HCT116 (cell line): Measurements from ENCODE around the gene UBE2E2. TPM values are rescaled to one million over a fixed set of nuclear protein-coding genes. Genes with fewer than 3 reads are reported as not detected.

Experiments used
- ATAC-seq: fragments of 200-7000 bp; cut with Tn5 transposase; 2 replicates; pipeline ENCODE4 v1.9.1; 2020; ENCODE audit warnings: mild to moderate bottlenecking, moderate library complexity
- BruUV-seq: library from RNA; stranded (reverse); fragments of 400-500 nt; replicated peaks from 2 replicates; lab custom pipeline; 2021; lab: Mats Ljungman, UMichigan
- CTCF ChIA-PET: fragments of 300-600 bp; sonication (Branson Sonifier 250); formaldehyde crosslinking; loops from one replicate; lab custom pipeline; 2021; ENCODE audit warnings: antibody characterized with exemption; lab: Charles Lee
- POLR2A ChIA-PET: fragments of 300-600, 350-600 bp; sonication (Branson Sonifier 250); formaldehyde crosslinking; loops from one replicate; lab custom pipeline; 2021; ENCODE audit warnings: antibody characterized with exemption; lab: Charles Lee
- RAD21 ChIA-PET, 2 experiments: fragments of 300-600 bp; sonication (Branson Sonifier 250); formaldehyde crosslinking; loops; one replicate each; lab custom pipeline; 2023; ENCODE audit warnings: low total read pairs in 2 of 2; ENCODE audit not compliant: uncharacterized antibody in 2 of 2, unreplicated experiment in 2 of 2, low non-redundant PET in 1 of 2; lab: Charles Lee
- DNase-seq: peaks from one replicate; pipeline ENCODE4 v3.0.0-alpha.2; 2010; ENCODE audit warnings: low read depth, low spot score
- H2AFZ ChIP-seq: fragments of 200-600 bp; shearing (Covaris generic), sonication (generic); 2 replicates; pipeline ENCODE4 v1.6.1; 2017; ENCODE audit warnings: low read depth, mixed run types, mixed read lengths, antibody characterized with exemption, low read length; ENCODE audit not compliant: poor library complexity, severe bottlenecking
- H3K27ac ChIP-seq: 2 replicates; pipeline ENCODE4 v1.5.1; 2012; ENCODE audit warnings: low read depth, low read length
- H3K27me3 ChIP-seq: fragments of 200-600 bp; sonication (generic); 2 replicates; pipeline ENCODE4 v1.6.1; 2016; ENCODE audit warnings: mixed run types, low read length, mixed read lengths; ENCODE audit not compliant: insufficient read depth
- H3K36me3 ChIP-seq, 2 experiments: fragments of 200-500 bp in 1 of 2; fragments of 200-600 bp in 1 of 2; sonication (Bioruptor generic) in 1 of 2; sonication (generic) in 1 of 2; 2 replicates each; pipeline versions ENCODE4 v1.5.1 to v1.6.1; 2014 to 2016; ENCODE audit warnings: low read length in 2 of 2, inconsistent platforms in 1 of 2, mixed read lengths in 1 of 2, mixed run types in 1 of 2; ENCODE audit not compliant: insufficient read depth in 2 of 2, control insufficient read depth in 1 of 2
- H3K4me1 ChIP-seq, 2 experiments: fragments of 200-600 bp in 1 of 2; sonication (generic) in 1 of 2; 2 replicates each; pipeline versions ENCODE4 v1.5.1 to v1.6.1; 2012 to 2017; ENCODE audit warnings: low read length in 2 of 2, inconsistent platforms in 1 of 2, mild to moderate bottlenecking in 1 of 2, mixed read lengths in 1 of 2, mixed run types in 1 of 2, moderate library complexity in 1 of 2; ENCODE audit not compliant: insufficient read depth in 2 of 2, control insufficient read depth in 1 of 2
- H3K4me2 ChIP-seq: fragments of 200-600 bp; sonication (generic); 2 replicates; pipeline ENCODE4 v1.6.1; 2017; ENCODE audit warnings: mixed run types, low read length, mixed read lengths
- H3K4me3 ChIP-seq, 2 experiments: fragments of 200-600 bp in 1 of 2; sonication (generic) in 1 of 2; replicated peaks in 1 of 2; 2 replicates each; pipeline ENCODE4 v1.5.1; 2011 to 2016; ENCODE audit warnings: low read length in 2 of 2, control low read depth in 1 of 2, low read depth in 1 of 2, mild to moderate bottlenecking in 1 of 2, mixed read lengths in 1 of 2, mixed run types in 1 of 2
- H3K79me2 ChIP-seq: fragments of 200-600 bp; sonication (generic); 2 replicates; pipeline ENCODE4 v1.6.1; 2017; ENCODE audit warnings: mild to moderate bottlenecking, mixed run types, low read length, moderate library complexity, mixed read lengths; ENCODE audit not compliant: insufficient read depth
- H3K9ac ChIP-seq: fragments of 200-600 bp; sonication (generic); 2 replicates; pipeline ENCODE4 v1.6.1; 2016; ENCODE audit warnings: low read length, mixed read lengths
- H3K9me2 ChIP-seq: fragments of 200-600 bp; sonication (generic), shearing (Covaris generic); 2 replicates; pipeline ENCODE4 v1.6.1; 2017; ENCODE audit warnings: mixed run types, mild to moderate bottlenecking, moderate library complexity; ENCODE audit not compliant: insufficient read depth
- H3K9me3 ChIP-seq, 2 experiments: fragments of 200-500 bp in 1 of 2; fragments of 200-600 bp in 1 of 2; sonication (Bioruptor generic) in 1 of 2; sonication (generic) in 1 of 2; 2 replicates each; pipeline ENCODE4 v1.6.1; 2014 to 2017; ENCODE audit warnings: low read length in 2 of 2, mixed read lengths in 2 of 2, inconsistent platforms in 1 of 2, low read depth in 1 of 2, mild to moderate bottlenecking in 1 of 2, mixed run types in 1 of 2, moderate library complexity in 1 of 2; ENCODE audit not compliant: control insufficient read depth in 1 of 2, insufficient read depth in 1 of 2
- H4K20me1 ChIP-seq: fragments of 200-600 bp; sonication (generic), shearing (Covaris generic); 2 replicates; pipeline ENCODE4 v1.6.1; 2017; ENCODE audit warnings: mixed run types, mild to moderate bottlenecking, moderate library complexity; ENCODE audit not compliant: insufficient read depth
- CBX3 ChIP-seq: IDR thresholded peaks from 2 replicates; pipeline ENCODE4 v1.6.1; 2012; ENCODE audit warnings: low read depth
- CEBPB ChIP-seq: IDR thresholded peaks from 2 replicates; pipeline ENCODE4 v1.6.1; 2012; ENCODE audit warnings: low read depth
- EGR1 ChIP-seq: IDR thresholded peaks from 2 replicates; pipeline ENCODE4 v1.6.1; 2012; ENCODE audit warnings: low read depth
- ELF1 ChIP-seq: IDR thresholded peaks from 2 replicates; pipeline ENCODE4 v1.6.1; 2012; ENCODE audit warnings: low read depth, borderline replicate concordance
- EZH2 ChIP-seq: fragments of 200-600 bp; sonication (generic); IDR thresholded peaks from 2 replicates; pipeline ENCODE4 v1.6.1; 2017; ENCODE audit warnings: antibody characterized with exemption, mixed run types
- FOSL1 ChIP-seq: IDR thresholded peaks from 2 replicates; pipeline ENCODE4 v1.6.1; 2012; ENCODE audit warnings: low read depth
- POLR2AphosphoS5 ChIP-seq: IDR thresholded peaks from 2 replicates; pipeline ENCODE4 v1.6.1; 2011; ENCODE audit warnings: mild to moderate bottlenecking, low read depth, low read length, moderate library complexity
- RAD21 ChIP-seq: IDR thresholded peaks from 2 replicates; pipeline ENCODE4 v1.6.1; 2012; ENCODE audit warnings: low read depth, mild to moderate bottlenecking
- SIN3A ChIP-seq: IDR thresholded peaks from 2 replicates; pipeline ENCODE4 v1.6.1; 2012; ENCODE audit warnings: low read depth
- SP1 ChIP-seq: IDR thresholded peaks from 2 replicates; pipeline ENCODE4 v1.6.1; 2012; ENCODE audit warnings: low read depth
- SRF ChIP-seq: IDR thresholded peaks from 2 replicates; pipeline ENCODE4 v1.6.1; 2012; ENCODE audit warnings: low read depth
- TCF7L2 ChIP-seq: IDR thresholded peaks from 2 replicates; pipeline ENCODE4 v1.7.0; 2011; ENCODE audit warnings: borderline replicate concordance, inconsistent platforms; ENCODE audit not compliant: insufficient read depth, insufficient read length; ENCODE audit errors: extremely low read depth
- YY1 ChIP-seq: IDR thresholded peaks from 2 replicates; pipeline ENCODE4 v1.6.1; 2011; ENCODE audit warnings: low read length, low read depth, moderate library complexity, mild to moderate bottlenecking; ENCODE audit not compliant: insufficient replicate concordance; ENCODE audit errors: extremely low read depth
- ZFX ChIP-seq: fragments of 450-650 bp; IDR thresholded peaks from 2 replicates; pipeline ENCODE4 v1.6.1; 2017
- ZNF274 ChIP-seq: fragments of 200-500 bp; sonication (Bioruptor generic); IDR thresholded peaks from 2 replicates; pipeline ENCODE4 v1.6.1; 2014; ENCODE audit warnings: mild to moderate bottlenecking, low read depth, low read length, inconsistent platforms
- intact Hi-C: fragments of 100-400 bp; cut with micrococcal nuclease; formaldehyde crosslinking; loops from 2 replicates; pipeline ENCODE4 v1.10.0; 2022
- total RNA-seq: library from RNA; stranded (reverse); gene quantifications from one replicate; pipeline ENCODE4 v1.2.1, GENCODE V29; 2021; ENCODE audit not compliant: unreplicated experiment
- TF ChIP-seq, protein P1 (sequence below): IDR thresholded peaks from 2 replicates; pipeline ENCODE4 v1.6.1; 2012
- TF ChIP-seq, protein P2 (sequence below): IDR thresholded peaks from 2 replicates; pipeline ENCODE4 v1.6.1; 2011; ENCODE audit warnings: mild to moderate bottlenecking, low read length, moderate library complexity; ENCODE audit not compliant: insufficient replicate concordance; ENCODE audit errors: extremely low read depth
- TF ChIP-seq, protein P3 (sequence below), 3 experiments: fragments of 200-600 bp in 1 of 3; sonication (generic) in 1 of 3; IDR thresholded peaks in 2 of 3; conservative IDR thresholded peaks in 1 of 3; 2 replicates each; pipeline ENCODE4 v1.5.1; 2012 to 2017; ENCODE audit warnings: low read depth in 2 of 3, low read length in 2 of 3, antibody characterized with exemption in 1 of 3, borderline replicate concordance in 1 of 3, control low read depth in 1 of 3, mild to moderate bottlenecking in 1 of 3, mixed read lengths in 1 of 3, mixed run types in 1 of 3, moderate library complexity in 1 of 3; ENCODE audit not compliant: insufficient read depth in 1 of 3
- TF ChIP-seq, protein P4 (sequence below): IDR thresholded peaks from 2 replicates; pipeline ENCODE4 v1.6.1; 2012; ENCODE audit warnings: low read depth
- TF ChIP-seq, protein P5 (sequence below): IDR thresholded peaks from 2 replicates; pipeline ENCODE4 v1.6.1; 2012

The UBE2E2 gene
- total RNA-seq, 1 experiment from 2014 or later = 21.4 TPM

DNA sequence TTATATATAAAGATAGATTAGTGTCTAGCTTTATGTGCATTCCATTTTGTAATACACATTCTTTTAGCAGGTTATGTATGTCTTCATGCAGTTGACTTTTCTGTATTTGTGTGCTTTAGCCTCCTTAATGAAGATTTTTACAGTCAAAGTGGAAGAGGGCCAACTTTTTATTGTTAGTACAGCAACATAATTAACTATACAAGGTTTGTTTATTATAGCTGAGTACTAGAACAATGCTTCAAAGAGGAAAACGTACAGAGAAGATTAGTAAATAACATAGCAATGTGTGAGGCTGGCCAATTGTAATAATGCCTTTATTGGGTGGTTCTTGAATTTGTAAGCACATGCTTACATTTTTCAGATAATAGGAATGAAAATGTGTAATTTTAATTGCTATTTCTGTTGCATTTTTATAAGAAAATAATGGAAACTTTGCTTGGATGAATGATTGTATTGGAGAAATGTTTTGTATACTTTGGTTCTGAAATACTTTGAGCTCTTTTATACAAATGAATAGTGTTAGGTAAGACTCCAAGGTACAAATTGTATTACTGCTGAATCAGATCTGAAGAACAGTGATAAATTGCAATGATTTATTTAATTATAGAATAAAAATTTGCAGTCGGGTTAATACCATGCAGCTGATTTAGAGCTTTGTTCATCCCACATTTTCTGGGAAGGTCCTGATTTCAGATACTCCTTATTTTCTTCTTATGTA lies 41.4 kb downstream of the UBE2E2 start:
- ChIA-PET RAD21 (no interaction called here), POLR2A (no interaction called here), CTCF (no interaction called here)
- Histone ChIP-seq H3K4me2 (no peak overlapping the region), H3K27ac (no peak overlapping the region), H3K79me2 (peaks cover 7% of the 10 kb centered on the region; the same call in 1 of the 2 replicates), H3K9me2 (no peaks in the 10 kb centered on the region), H3K4me1 (peaks cover 3 to 11% of the 10 kb centered on the region in 2 experiments; a peak in 3 of 4 replicates), H3K4me3 (no peak overlapping the region), H4K20me1 (0 out of 2 replicates have a peak, but pooled peaks cover 4% of the 10 kb centered on the region), H3K9me3 (no peaks in the 10 kb centered on the region), H2AFZ (no peak overlapping the region), H3K36me3 (no peaks in the 10 kb centered on the region), H3K27me3 (no peaks in the 10 kb centered on the region), H3K9ac (no peak overlapping the region)
- no peak for TF ChIP-seq ZFX
- TF ChIP-seq, protein P1, sequence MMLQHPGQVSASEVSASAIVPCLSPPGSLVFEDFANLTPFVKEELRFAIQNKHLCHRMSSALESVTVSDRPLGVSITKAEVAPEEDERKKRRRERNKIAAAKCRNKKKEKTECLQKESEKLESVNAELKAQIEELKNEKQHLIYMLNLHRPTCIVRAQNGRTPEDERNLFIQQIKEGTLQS = no peak
- TF ChIP-seq EGR1 = no peak
- no peak for TF ChIP-seq ELF1
- TF ChIP-seq EZH2 = no peak
- TF ChIP-seq SIN3A = no peak
- TF ChIP-seq, protein P2, sequence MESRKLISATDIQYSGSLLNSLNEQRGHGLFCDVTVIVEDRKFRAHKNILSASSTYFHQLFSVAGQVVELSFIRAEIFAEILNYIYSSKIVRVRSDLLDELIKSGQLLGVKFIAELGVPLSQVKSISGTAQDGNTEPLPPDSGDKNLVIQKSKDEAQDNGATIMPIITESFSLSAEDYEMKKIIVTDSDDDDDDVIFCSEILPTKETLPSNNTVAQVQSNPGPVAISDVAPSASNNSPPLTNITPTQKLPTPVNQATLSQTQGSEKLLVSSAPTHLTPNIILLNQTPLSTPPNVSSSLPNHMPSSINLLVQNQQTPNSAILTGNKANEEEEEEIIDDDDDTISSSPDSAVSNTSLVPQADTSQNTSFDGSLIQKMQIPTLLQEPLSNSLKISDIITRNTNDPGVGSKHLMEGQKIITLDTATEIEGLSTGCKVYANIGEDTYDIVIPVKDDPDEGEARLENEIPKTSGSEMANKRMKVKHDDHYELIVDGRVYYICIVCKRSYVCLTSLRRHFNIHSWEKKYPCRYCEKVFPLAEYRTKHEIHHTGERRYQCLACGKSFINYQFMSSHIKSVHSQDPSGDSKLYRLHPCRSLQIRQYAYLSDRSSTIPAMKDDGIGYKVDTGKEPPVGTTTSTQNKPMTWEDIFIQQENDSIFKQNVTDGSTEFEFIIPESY = no peak
- no peak for TF ChIP-seq CEBPB
- TF ChIP-seq YY1 = no peak
- TF ChIP-seq POLR2AphosphoS5 = no peak
- TF ChIP-seq RAD21 = no peak
- TF ChIP-seq FOSL1 = no peak
- TF ChIP-seq, protein P3, sequence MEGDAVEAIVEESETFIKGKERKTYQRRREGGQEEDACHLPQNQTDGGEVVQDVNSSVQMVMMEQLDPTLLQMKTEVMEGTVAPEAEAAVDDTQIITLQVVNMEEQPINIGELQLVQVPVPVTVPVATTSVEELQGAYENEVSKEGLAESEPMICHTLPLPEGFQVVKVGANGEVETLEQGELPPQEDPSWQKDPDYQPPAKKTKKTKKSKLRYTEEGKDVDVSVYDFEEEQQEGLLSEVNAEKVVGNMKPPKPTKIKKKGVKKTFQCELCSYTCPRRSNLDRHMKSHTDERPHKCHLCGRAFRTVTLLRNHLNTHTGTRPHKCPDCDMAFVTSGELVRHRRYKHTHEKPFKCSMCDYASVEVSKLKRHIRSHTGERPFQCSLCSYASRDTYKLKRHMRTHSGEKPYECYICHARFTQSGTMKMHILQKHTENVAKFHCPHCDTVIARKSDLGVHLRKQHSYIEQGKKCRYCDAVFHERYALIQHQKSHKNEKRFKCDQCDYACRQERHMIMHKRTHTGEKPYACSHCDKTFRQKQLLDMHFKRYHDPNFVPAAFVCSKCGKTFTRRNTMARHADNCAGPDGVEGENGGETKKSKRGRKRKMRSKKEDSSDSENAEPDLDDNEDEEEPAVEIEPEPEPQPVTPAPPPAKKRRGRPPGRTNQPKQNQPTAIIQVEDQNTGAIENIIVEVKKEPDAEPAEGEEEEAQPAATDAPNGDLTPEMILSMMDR (IDR thresholded peaks at IDR 0.05 in 2 of 3, conservative IDR thresholded peaks at IDR 0.05 in 1 of 3; ENCODE audit: borderline replicate concordance in 1 of 3, insufficient read depth in 1 of 3, low read depth in 2 of 3, low read length in 2 of 3) = no peak
- TF ChIP-seq SP1 = no peak
- no peak for TF ChIP-seq SRF
- TF ChIP-seq CBX3 = no peak
- TF ChIP-seq, protein P4, sequence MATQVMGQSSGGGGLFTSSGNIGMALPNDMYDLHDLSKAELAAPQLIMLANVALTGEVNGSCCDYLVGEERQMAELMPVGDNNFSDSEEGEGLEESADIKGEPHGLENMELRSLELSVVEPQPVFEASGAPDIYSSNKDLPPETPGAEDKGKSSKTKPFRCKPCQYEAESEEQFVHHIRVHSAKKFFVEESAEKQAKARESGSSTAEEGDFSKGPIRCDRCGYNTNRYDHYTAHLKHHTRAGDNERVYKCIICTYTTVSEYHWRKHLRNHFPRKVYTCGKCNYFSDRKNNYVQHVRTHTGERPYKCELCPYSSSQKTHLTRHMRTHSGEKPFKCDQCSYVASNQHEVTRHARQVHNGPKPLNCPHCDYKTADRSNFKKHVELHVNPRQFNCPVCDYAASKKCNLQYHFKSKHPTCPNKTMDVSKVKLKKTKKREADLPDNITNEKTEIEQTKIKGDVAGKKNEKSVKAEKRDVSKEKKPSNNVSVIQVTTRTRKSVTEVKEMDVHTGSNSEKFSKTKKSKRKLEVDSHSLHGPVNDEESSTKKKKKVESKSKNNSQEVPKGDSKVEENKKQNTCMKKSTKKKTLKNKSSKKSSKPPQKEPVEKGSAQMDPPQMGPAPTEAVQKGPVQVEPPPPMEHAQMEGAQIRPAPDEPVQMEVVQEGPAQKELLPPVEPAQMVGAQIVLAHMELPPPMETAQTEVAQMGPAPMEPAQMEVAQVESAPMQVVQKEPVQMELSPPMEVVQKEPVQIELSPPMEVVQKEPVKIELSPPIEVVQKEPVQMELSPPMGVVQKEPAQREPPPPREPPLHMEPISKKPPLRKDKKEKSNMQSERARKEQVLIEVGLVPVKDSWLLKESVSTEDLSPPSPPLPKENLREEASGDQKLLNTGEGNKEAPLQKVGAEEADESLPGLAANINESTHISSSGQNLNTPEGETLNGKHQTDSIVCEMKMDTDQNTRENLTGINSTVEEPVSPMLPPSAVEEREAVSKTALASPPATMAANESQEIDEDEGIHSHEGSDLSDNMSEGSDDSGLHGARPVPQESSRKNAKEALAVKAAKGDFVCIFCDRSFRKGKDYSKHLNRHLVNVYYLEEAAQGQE = no peak
- TF ChIP-seq, protein P5, sequence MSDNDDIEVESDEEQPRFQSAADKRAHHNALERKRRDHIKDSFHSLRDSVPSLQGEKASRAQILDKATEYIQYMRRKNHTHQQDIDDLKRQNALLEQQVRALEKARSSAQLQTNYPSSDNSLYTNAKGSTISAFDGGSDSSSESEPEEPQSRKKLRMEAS = no peak
- no peak for TF ChIP-seq ZNF274
- no peak for TF ChIP-seq TCF7L2
- ATAC-seq (no peak), DNase-seq (no peak)
- no TSS peak for BruUV-seq
- intact Hi-C loops = no loop called here
